Adrenal gland (tissue), 5 donors: Measurements from ENCODE around the gene AMPD3.

ENCODE experiments used
- POLR2A ChIP-seq, 2 donors: fragments of 450-650 bp; IDR thresholded peaks; one replicate each; pipeline ENCODE4 v1.6.1; 2017; ENCODE audit warnings: antibody characterized with exemption in 2 of 2, mild to moderate bottlenecking in 2 of 2, moderate library complexity in 1 of 2
- TF ChIP-seq, protein P1 (sequence below), 6 experiments: fragments of 450-650 bp in 4 of 6; fragments of 200-600 bp in 2 of 6; sonication (generic) in 1 of 6; IDR thresholded peaks; 1 replicate in 5 of 6; 2 replicates in 1 of 6; pipeline versions ENCODE4 v1.5.1 to v1.8.0; 2016 to 2021; ENCODE audit warnings: antibody characterized with exemption in 6 of 6, mild to moderate bottlenecking in 2 of 6, moderate library complexity in 1 of 6
- donor health status: DM: no; HTN: no; CAD: no.

DNA sequence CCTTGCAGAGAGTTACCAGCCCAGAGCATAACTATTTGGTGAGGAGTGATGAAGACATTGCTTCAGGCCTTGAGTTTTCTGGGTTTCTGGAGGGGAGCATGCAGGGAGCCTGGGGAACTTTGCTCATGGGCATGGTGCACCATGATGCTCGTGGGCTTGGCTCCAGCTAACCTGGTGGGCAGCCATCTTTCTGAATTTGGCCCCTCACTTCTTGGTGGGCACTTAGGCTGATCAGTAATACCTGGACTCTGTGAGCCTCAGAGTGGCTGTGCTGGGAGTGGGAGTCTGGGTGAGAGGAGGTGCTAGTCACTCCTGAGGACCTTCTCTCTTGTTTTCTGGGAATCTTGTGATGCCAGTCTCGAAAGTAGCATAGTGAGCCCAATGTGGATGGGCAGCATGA lies 30.6 kb downstream of the AMPD3 start:
- TF ChIP-seq, protein P1, sequence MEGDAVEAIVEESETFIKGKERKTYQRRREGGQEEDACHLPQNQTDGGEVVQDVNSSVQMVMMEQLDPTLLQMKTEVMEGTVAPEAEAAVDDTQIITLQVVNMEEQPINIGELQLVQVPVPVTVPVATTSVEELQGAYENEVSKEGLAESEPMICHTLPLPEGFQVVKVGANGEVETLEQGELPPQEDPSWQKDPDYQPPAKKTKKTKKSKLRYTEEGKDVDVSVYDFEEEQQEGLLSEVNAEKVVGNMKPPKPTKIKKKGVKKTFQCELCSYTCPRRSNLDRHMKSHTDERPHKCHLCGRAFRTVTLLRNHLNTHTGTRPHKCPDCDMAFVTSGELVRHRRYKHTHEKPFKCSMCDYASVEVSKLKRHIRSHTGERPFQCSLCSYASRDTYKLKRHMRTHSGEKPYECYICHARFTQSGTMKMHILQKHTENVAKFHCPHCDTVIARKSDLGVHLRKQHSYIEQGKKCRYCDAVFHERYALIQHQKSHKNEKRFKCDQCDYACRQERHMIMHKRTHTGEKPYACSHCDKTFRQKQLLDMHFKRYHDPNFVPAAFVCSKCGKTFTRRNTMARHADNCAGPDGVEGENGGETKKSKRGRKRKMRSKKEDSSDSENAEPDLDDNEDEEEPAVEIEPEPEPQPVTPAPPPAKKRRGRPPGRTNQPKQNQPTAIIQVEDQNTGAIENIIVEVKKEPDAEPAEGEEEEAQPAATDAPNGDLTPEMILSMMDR (IDR thresholded peaks at IDR 0.05): no peak
- TF ChIP-seq POLR2A (IDR thresholded peaks at IDR 0.05): no peak
